PC-9 (cell line): ENCODE measurements around the gene AP2M1. TPM values are rescaled to one million over a fixed set of nuclear protein-coding genes. Genes with fewer than 3 reads are reported as not detected.

Source experiments
- BruUV-seq: library from RNA; stranded (reverse); fragments of 400-500 nt; replicated peaks from 2 replicates; lab custom pipeline; 2021; lab: Mats Ljungman, UMichigan
- CTCF ChIA-PET: fragments of 300-600 bp; sonication (Branson Sonifier 250); formaldehyde crosslinking; loops from one replicate; lab custom pipeline; 2022; ENCODE audit warnings: antibody characterized with exemption; lab: Charles Lee
- POLR2A ChIA-PET: fragments of 300-600 bp; sonication (Branson Sonifier 250); formaldehyde crosslinking; loops from one replicate; lab custom pipeline; 2022; ENCODE audit warnings: antibody characterized with exemption; ENCODE audit not compliant: unreplicated experiment; lab: Charles Lee
- DNase-seq, 2 experiments: peaks; one replicate each; pipeline versions ENCODE4 v3.0.0 to v3.0.0-alpha.2; 2015 to 2022; ENCODE audit warnings: mixed read lengths in 1 of 2
- H2AFZ ChIP-seq: fragments of 200-600 bp; sonication (generic); 2 replicates; pipeline ENCODE4 v1.8.1; 2017; ENCODE audit warnings: antibody characterized with exemption
- H3F3A ChIP-seq: fragments of 200-600 bp; sonication (generic); 2 replicates; pipeline ENCODE4 v1.8.1; 2017; ENCODE audit warnings: antibody characterized with exemption, mild to moderate bottlenecking, low read depth; ENCODE audit not compliant: insufficient read depth
- H3K27ac ChIP-seq: fragments of 200-600 bp; sonication (generic); 2 replicates; pipeline ENCODE4 v1.6.1; 2016; ENCODE audit warnings: mixed run types
- H3K27me3 ChIP-seq: fragments of 200-600 bp; sonication (generic); 2 replicates; pipeline ENCODE4 v1.6.1; 2016; ENCODE audit warnings: low read depth, mixed run types; ENCODE audit not compliant: insufficient read depth
- H3K36me3 ChIP-seq: fragments of 200-600 bp; sonication (generic); 2 replicates; pipeline ENCODE4 v1.6.1; 2016; ENCODE audit warnings: low read depth, mixed run types
- H3K4me1 ChIP-seq: fragments of 200-600 bp; sonication (generic); replicated peaks from 2 replicates; pipeline ENCODE4 v1.6.1; 2016; ENCODE audit warnings: mixed run types; ENCODE audit not compliant: insufficient read depth
- H3K4me2 ChIP-seq: fragments of 200-600 bp; sonication (generic); 2 replicates; pipeline ENCODE4 v1.6.1; 2017; ENCODE audit warnings: mixed run types
- H3K4me3 ChIP-seq: fragments of 200-600 bp; sonication (generic); 2 replicates; pipeline ENCODE4 v1.6.1; 2016; ENCODE audit warnings: mixed run types
- H3K79me2 ChIP-seq: fragments of 200-600 bp; sonication (generic); 2 replicates; pipeline ENCODE4 v1.6.1; 2017; ENCODE audit warnings: low read depth, mixed run types
- H3K9me2 ChIP-seq: fragments of 200-600 bp; sonication (generic); 2 replicates; pipeline ENCODE4 v1.8.1; 2017; ENCODE audit warnings: mild to moderate bottlenecking; ENCODE audit not compliant: insufficient read depth
- H3K9me3 ChIP-seq: fragments of 200-600 bp; sonication (generic); 2 replicates; pipeline ENCODE4 v1.8.1; 2016; ENCODE audit warnings: low read depth; ENCODE audit not compliant: insufficient read depth
- H4K20me1 ChIP-seq: fragments of 200-600 bp; sonication (generic); 2 replicates; pipeline ENCODE4 v1.8.1; 2017; ENCODE audit not compliant: insufficient read depth
- CTCF ChIP-seq: fragments of 200-600 bp; sonication (generic); conservative IDR thresholded peaks from 2 replicates; pipeline ENCODE4 v1.6.1; 2017; ENCODE audit warnings: mixed run types, antibody characterized with exemption, mild to moderate bottlenecking, moderate library complexity
- EZH2 ChIP-seq: fragments of 200-600 bp; sonication (generic); IDR thresholded peaks from 2 replicates; pipeline ENCODE4 v1.8.0; 2017; ENCODE audit warnings: antibody characterized with exemption, low read depth
- intact Hi-C: fragments of 100-400 bp; cut with micrococcal nuclease; formaldehyde crosslinking; loops from one replicate; pipeline ENCODE4 v1.10.0; 2022; ENCODE audit not compliant: unreplicated experiment
- total RNA-seq: library from RNA; stranded (reverse); gene quantifications from 2 replicates; pipeline ENCODE4 v1.2.3, GENCODE V29; 2021

The AP2M1 gene
- total RNA-seq, 1 experiment from 2014 or later: 606 TPM

GRCh38 chr3:184211297-184211696 is 36.6 kb downstream of the AP2M1 start:
- no peak overlapping the region for H2AFZ ChIP-seq
- no peaks in the 10 kb centered on the region for H3F3A ChIP-seq
- H3K27ac ChIP-seq: no peak overlapping the region
- H3K36me3 ChIP-seq: no peaks in the 10 kb centered on the region
- POLR2A ChIA-PET: interaction anchor here (0.6 kb wide), 1 partner anchor 27 kb away, joined by 3 read pairs; no protein-coding TSS in a partner anchor
- H4K20me1 ChIP-seq: no peaks in the 10 kb centered on the region
- no peaks in the 10 kb centered on the region for H3K79me2 ChIP-seq
- no peak overlapping the region for H3K4me2 ChIP-seq
- BruUV-seq: no TSS peak
- no peaks in the 10 kb centered on the region for H3K9me3 ChIP-seq
- no peaks in the 10 kb centered on the region for H3K9me2 ChIP-seq
- CTCF ChIA-PET: no interaction called here
- TF ChIP-seq CTCF (no peak), EZH2 (no peak)
- no peak for DNase-seq
- intact Hi-C loops: no loop called here
- no peaks in the 10 kb centered on the region for H3K4me1 ChIP-seq
- H3K4me3 ChIP-seq: no peak overlapping the region
- H3K27me3 ChIP-seq: peaks cover 18% of the 10 kb centered on the region

- TF ChIP-seq CTCF (no peak), EZH2 (no peak)
- peaks cover 14% of the 10 kb centered on the region for H3K27me3 ChIP-seq
- no peaks in the 10 kb centered on the region for H3K79me2 ChIP-seq
- no peak overlapping the region for H2AFZ ChIP-seq
- ChIA-PET POLR2A (no interaction called here), CTCF (no interaction called here)
- no peaks in the 10 kb centered on the region for H3K36me3 ChIP-seq
- no peak for DNase-seq
- no peak overlapping the region for H3K4me2 ChIP-seq
- intact Hi-C loops: no loop called here
- no TSS peak for BruUV-seq
- no peaks in the 10 kb centered on the region for H3K4me1 ChIP-seq
- no peaks in the 10 kb centered on the region for H3K9me2 ChIP-seq
- no peaks in the 10 kb centered on the region for H4K20me1 ChIP-seq
- H3K27ac ChIP-seq: no peak overlapping the region
- no peak overlapping the region for H3K4me3 ChIP-seq
- no peaks in the 10 kb centered on the region for H3K9me3 ChIP-seq
- no peaks in the 10 kb centered on the region for H3F3A ChIP-seq
Measured at GRCh38 chr3:184211718-184212117, 37.1 kb downstream of the AP2M1 start.

- no peak for DNase-seq
- Histone ChIP-seq H3K4me2 (no peak overlapping the region), H3K27ac (no peak overlapping the region), H3K4me1 (no peaks in the 10 kb centered on the region), H3F3A (no peaks in the 10 kb centered on the region), H3K27me3 (0 out of 2 replicates have a peak, but pooled peaks cover 4% of the 10 kb centered on the region), H3K9me2 (no peaks in the 10 kb centered on the region), H3K79me2 (no peaks in the 10 kb centered on the region), H3K9me3 (no peaks in the 10 kb centered on the region), H2AFZ (no peak overlapping the region), H3K4me3 (no peak overlapping the region), H4K20me1 (no peaks in the 10 kb centered on the region), H3K36me3 (no peaks in the 10 kb centered on the region)
- TF ChIP-seq CTCF (no peak), EZH2 (no peak)
- BruUV-seq: no TSS peak
- POLR2A ChIA-PET: no interaction called here
- intact Hi-C loops: no loop called here
- CTCF ChIA-PET: no interaction called here
Measured at GRCh38 chr3:184218814-184219213, 44.2 kb downstream of the AP2M1 start.
